B cell (primary cell): ENCODE data around the gene CHD9NB. TPM values are rescaled to one million over a fixed set of nuclear protein-coding genes. Genes with fewer than 3 reads are reported as not detected.

Experiments used
- ATAC-seq: fragments of 200-7000 bp; cut with Tn5 transposase; one replicate; pipeline ENCODE4 v1.10.0; 2021; ENCODE audit warnings: low read depth, mild to moderate bottlenecking, moderate number of reproducible peaks, moderate library complexity
- CTCF ChIA-PET: fragments of 350-600 bp; sonication (Branson Sonifier 250); formaldehyde crosslinking; loops from one replicate; lab custom pipeline; 2021; ENCODE audit warnings: antibody characterized with exemption, inconsistent platforms; lab: Charles Lee
- POLR2A ChIA-PET: fragments of 350-600 bp; sonication (Branson Sonifier 250); formaldehyde crosslinking; loops from one replicate; lab custom pipeline; 2021; ENCODE audit warnings: antibody characterized with exemption; lab: Charles Lee
- DNase-seq: peaks from one replicate; pipeline ENCODE4 v3.0.0; 2013
- H2AFZ ChIP-seq: 2 replicates; pipeline ENCODE4 v1.6.1; 2012; ENCODE audit warnings: mild to moderate bottlenecking, low read depth, low read length; ENCODE audit not compliant: insufficient read depth, poor library complexity, severe bottlenecking
- H3K27ac ChIP-seq, 2 donors: 1 replicate in 1 of 2; 2 replicates in 1 of 2; pipeline ENCODE4 v1.5.1; 2012 to 2013; ENCODE audit warnings: low read length in 2 of 2, mild to moderate bottlenecking in 2 of 2, moderate library complexity in 1 of 2
- H3K27me3 ChIP-seq, 4 experiments: fragments of 200-600 bp in 1 of 4; sonication (generic) in 1 of 4; replicated peaks in 1 of 4; 1 replicate in 2 of 4; 2 replicates in 2 of 4; pipeline versions ENCODE4 v1.6.1 to v1.7.0; 2013 to 2016; ENCODE audit warnings: low read length in 3 of 4, mild to moderate bottlenecking in 2 of 4, mixed read lengths in 1 of 4, moderate library complexity in 1 of 4; ENCODE audit not compliant: insufficient read depth in 4 of 4, control insufficient read depth in 3 of 4; ENCODE audit errors: control extremely low read depth in 1 of 4
- H3K36me3 ChIP-seq, 2 experiments: replicated peaks in 1 of 2; 1 replicate in 1 of 2; 2 replicates in 1 of 2; pipeline versions ENCODE4 v1.6.1 to v1.7.1; 2013; ENCODE audit warnings: low read length in 1 of 2; ENCODE audit not compliant: insufficient read depth in 2 of 2, control insufficient read depth in 1 of 2; ENCODE audit errors: control extremely low read depth in 1 of 2, extremely low read depth in 1 of 2
- H3K4me1 ChIP-seq, 2 donors: fragments of 200-600 bp in 1 of 2; sonication (generic) in 1 of 2; 1 replicate in 1 of 2; 2 replicates in 1 of 2; pipeline versions ENCODE4 v1.5.1 to v1.6.1; 2013 to 2017; ENCODE audit warnings: low read length in 2 of 2; ENCODE audit not compliant: control insufficient read depth in 2 of 2, insufficient read depth in 2 of 2
- H3K4me2 ChIP-seq: replicated peaks from 2 replicates; pipeline ENCODE3; 2012; ENCODE audit warnings: mild to moderate bottlenecking, low read depth, low read length; ENCODE audit not compliant: poor library complexity, severe bottlenecking
- H3K4me3 ChIP-seq, 5 experiments: fragments of 200-600 bp in 1 of 5; sonication (generic) in 1 of 5; 1 replicate in 3 of 5; 2 replicates in 2 of 5; pipeline versions ENCODE4 v1.5.1 to v1.7.0; 2011 to 2016; ENCODE audit warnings: low read length in 4 of 5, mild to moderate bottlenecking in 4 of 5, low read depth in 2 of 5, control low read depth in 1 of 5, moderate library complexity in 1 of 5; ENCODE audit not compliant: insufficient read depth in 1 of 5; ENCODE audit errors: control extremely low read depth in 1 of 5, extremely low read depth in 1 of 5
- H3K79me2 ChIP-seq: fragments of 200-600 bp; sonication (generic); one replicate; pipeline ENCODE4 v1.6.0; 2016; ENCODE audit warnings: low read length; ENCODE audit not compliant: control insufficient read depth, insufficient read depth
- H3K9ac ChIP-seq: fragments of 200-600 bp; sonication (generic); 2 replicates; pipeline ENCODE4 v1.6.1; 2017; ENCODE audit warnings: mild to moderate bottlenecking, low read length, moderate library complexity
- H3K9me3 ChIP-seq, 3 donors: one replicate each; pipeline versions ENCODE4 v1.6.1 to v1.7.1; 2013; ENCODE audit warnings: low read length in 2 of 3; ENCODE audit not compliant: control insufficient read depth in 2 of 3, insufficient read depth in 1 of 3; ENCODE audit errors: control extremely low read depth in 1 of 3
- H4K20me1 ChIP-seq: 2 replicates; pipeline ENCODE4 v1.6.0; 2012; ENCODE audit warnings: mild to moderate bottlenecking, low read length; ENCODE audit not compliant: insufficient read depth, control insufficient read depth, poor library complexity, severe bottlenecking
- H3K27ac Mint-ChIP-seq: one replicate; pipeline ENCODE4 v1.8.0; 2021; ENCODE audit warnings: mixed read lengths
- H3K27me3 Mint-ChIP-seq: one replicate; pipeline ENCODE4 v1.8.0; 2021; ENCODE audit warnings: mixed read lengths
- H3K4me1 Mint-ChIP-seq: one replicate; pipeline ENCODE4 v1.8.0; 2021; ENCODE audit warnings: mixed read lengths
- H3K4me3 Mint-ChIP-seq: one replicate; pipeline ENCODE4 v1.8.0; 2021; ENCODE audit warnings: mixed read lengths
- H3K9me3 Mint-ChIP-seq: one replicate; pipeline ENCODE4 v1.8.0; 2022; ENCODE audit warnings: mixed read lengths; ENCODE audit not compliant: insufficient read depth
- CTCF ChIP-seq: fragments of 200-600 bp; IDR thresholded peaks from one replicate; pipeline ENCODE4 v1.8.0; 2022; ENCODE audit warnings: antibody characterized with exemption, mild to moderate bottlenecking
- EZH2 ChIP-seq: IDR thresholded peaks from 2 replicates; pipeline ENCODE4 v1.6.1; 2012; ENCODE audit warnings: borderline replicate concordance, low read depth, mild to moderate bottlenecking, moderate library complexity, low read length; ENCODE audit not compliant: insufficient read depth, poor library complexity, severe bottlenecking
- WGBS: methylation state at CpG from one replicate; pipeline ENCODE4 v1.1.5; 2013; ENCODE audit warnings: missing lambda C conversion rate; ENCODE audit not compliant: insufficient coverage; 5-methylcytosine and 5-hydroxymethylcytosine counted together
- intact Hi-C: fragments of 100-400 bp; cut with micrococcal nuclease; formaldehyde crosslinking; loops from one replicate; pipeline ENCODE4 v1.10.0; 2022
- polyA plus RNA-seq: library from polyadenylated mRNA; depleted of rRNA; stranded (reverse); fragments of >200 nt; gene quantifications from 2 replicates; pipeline ENCODE4 v1.2.3, GENCODE V29; 2012
- total RNA-seq, 2 donors: library from RNA; stranded (reverse); fragments of 120-200 nt in 1 of 2; gene quantifications; 1 replicate in 1 of 2; 2 replicates in 1 of 2; pipeline versions ENCODE4 v1.2.3 to v1.2.4, GENCODE V29; 2013 to 2022

The CHD9NB gene
- total and polyA plus RNA-seq, 2 donors (not counting 1 experiment from before 2014, with no cell fraction given): not detected

DNA sequence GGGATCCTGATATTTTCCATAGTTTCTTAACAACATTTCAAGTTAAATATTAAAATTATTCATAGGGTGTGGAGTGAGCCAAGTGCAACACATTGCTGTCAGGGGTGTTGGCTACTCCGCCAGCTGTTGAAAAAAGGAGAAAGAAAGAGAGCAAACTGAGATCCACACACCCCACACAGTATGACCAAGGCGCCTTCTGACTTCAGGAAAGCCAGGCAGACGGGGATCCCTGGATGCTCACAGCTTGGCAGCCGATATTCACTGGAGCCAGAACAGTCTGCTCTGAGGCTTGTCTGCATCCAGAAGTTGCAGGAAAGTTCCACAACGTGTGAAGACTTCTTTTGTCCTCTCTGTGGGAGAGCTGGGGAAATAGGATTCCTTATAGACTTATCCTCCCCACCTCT, 9.3 kb downstream of the CHD9NB start:
- no peak overlapping the region for H2AFZ ChIP-seq
- ChIA-PET CTCF (no interaction called here), POLR2A (no interaction called here)
- H3K4me1 ChIP-seq: peaks cover 0 to 3% of the 10 kb centered on the region in 2 donors
- no peak for TF ChIP-seq EZH2
- no peak for TF ChIP-seq CTCF
- H4K20me1 ChIP-seq: no peaks in the 10 kb centered on the region
- ATAC-seq (no peak), DNase-seq (no peak)
- intact Hi-C loops: no loop called here
- H3K36me3 ChIP-seq: no peaks in the 10 kb centered on the region
- no peak overlapping the region for H3K4me3 Mint-ChIP-seq
- H3K4me3 ChIP-seq: no peak overlapping the region
- peaks cover 20% of the 10 kb centered on the region for H3K27me3 Mint-ChIP-seq
- no peak overlapping the region for H3K9ac ChIP-seq
- H3K9me3 Mint-ChIP-seq: no peaks in the 10 kb centered on the region
- no peak overlapping the region for H3K4me2 ChIP-seq
- H3K27ac Mint-ChIP-seq: no peak overlapping the region
- no peaks in the 10 kb centered on the region for H3K4me1 Mint-ChIP-seq
- H3K9me3 ChIP-seq: no peaks in the 10 kb centered on the region
- H3K27me3 ChIP-seq: peaks cover 0 to 6% (median 2%) of the 10 kb centered on the region in 4 experiments
- H3K79me2 ChIP-seq: no peaks in the 10 kb centered on the region
- no peak overlapping the region for H3K27ac ChIP-seq
- 94% methylated on average over 3 of the region's 5 CpGs for WGBS

DNA sequence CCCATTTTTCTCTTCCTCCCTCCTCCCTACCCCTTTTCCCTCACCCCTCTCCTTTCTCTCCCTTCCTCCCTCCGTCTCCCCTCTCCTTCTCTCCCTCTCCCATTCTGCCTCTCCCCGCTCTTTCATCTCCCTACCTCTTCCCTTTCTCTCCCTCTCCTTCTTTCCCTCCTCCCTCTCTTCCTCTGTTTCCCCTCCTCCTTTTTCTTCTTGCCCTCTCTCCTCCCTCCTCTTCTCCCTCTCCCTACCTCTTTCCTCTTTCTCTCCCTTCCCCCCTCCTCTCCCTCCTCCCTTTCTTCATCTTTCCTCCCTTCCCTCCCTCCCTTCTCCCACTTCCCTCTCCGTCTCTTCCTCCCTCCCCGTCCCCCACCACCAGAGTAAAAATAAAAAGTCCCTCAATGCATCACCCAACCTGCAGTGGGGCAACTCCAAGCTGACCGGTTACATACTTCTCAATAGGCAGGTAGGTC, 10.4 kb downstream of the CHD9NB start:
- ChIA-PET POLR2A (no interaction called here), CTCF (interaction anchor here (1.3 kb wide), 1 partner anchor 12 kb away, joined by 3 read pairs; no protein-coding TSS in a partner anchor)
- no peak overlapping the region for H2AFZ ChIP-seq

More for the DNA sequence above, 10.4 kb downstream of the CHD9NB start:
- WGBS: 40% methylated on average over 4 of the region's 5 CpGs
- intact Hi-C loops: no loop called here
- no peak for DNase-seq
- Histone ChIP-seq H3K4me3 (no peak overlapping the region), H3K36me3 (no peaks in the 10 kb centered on the region), H3K4me2 (no peak overlapping the region), H3K79me2 (no peaks in the 10 kb centered on the region), H3K4me1 (peaks cover 0 to 3% of the 10 kb centered on the region in 2 donors), H3K9ac (no peak overlapping the region), H3K27ac (no peak overlapping the region), H3K27me3 (peaks cover 0 to 6% (median 2%) of the 10 kb centered on the region in 4 experiments), H4K20me1 (no peaks in the 10 kb centered on the region), H3K9me3 (no peaks in the 10 kb centered on the region)
- peaks cover 20% of the 10 kb centered on the region for H3K27me3 Mint-ChIP-seq
- no peaks in the 10 kb centered on the region for H3K4me1 Mint-ChIP-seq
- no peaks in the 10 kb centered on the region for H3K9me3 Mint-ChIP-seq
- ATAC-seq: no peak
- H3K4me3 Mint-ChIP-seq: no peak overlapping the region
- H3K27ac Mint-ChIP-seq: no peak overlapping the region
- TF ChIP-seq EZH2: no peak
- no peak for TF ChIP-seq CTCF
